Prostate gland (tissue), 2 donors: ENCODE measurements around the gene MICAL3. TPM values are rescaled to one million over a fixed set of nuclear protein-coding genes. Genes with fewer than 3 reads are reported as not detected.

Source experiments
- DNase-seq: peaks from one replicate; pipeline ENCODE4 v3.0.0-alpha.2; 2019; ENCODE audit warnings: low spot score
- H3K27ac ChIP-seq, 2 donors: fragments of 200-600 bp; sonication (generic); 2 replicates each; pipeline ENCODE4 v1.5.1; 2017 to 2019
- H3K27me3 ChIP-seq: fragments of 200-600 bp; sonication (generic); replicated peaks from 2 replicates; pipeline ENCODE4 v1.5.1; 2019; ENCODE audit not compliant: insufficient read depth
- H3K36me3 ChIP-seq, 2 donors: fragments of 200-600 bp; sonication (generic); 1 replicate in 1 of 2; 2 replicates in 1 of 2; pipeline versions ENCODE4 v1.5.1 to v1.8.1; 2017 to 2019
- H3K4me1 ChIP-seq: fragments of 200-600 bp; sonication (generic); replicated peaks from 2 replicates; pipeline ENCODE4 v1.5.1; 2019
- H3K4me3 ChIP-seq, 2 donors: fragments of 200-600 bp; sonication (generic); 2 replicates each; pipeline ENCODE4 v1.5.1; 2017 to 2019
- H3K9me3 ChIP-seq: fragments of 200-600 bp; sonication (generic); 2 replicates; pipeline ENCODE4 v1.5.1; 2017
- POLR2A ChIP-seq: fragments of 450-650 bp; IDR thresholded peaks from one replicate; pipeline ENCODE4 v1.6.1; 2016; ENCODE audit warnings: antibody characterized with exemption, mild to moderate bottlenecking
- POLR2AphosphoS5 ChIP-seq: sonication (generic); formaldehyde crosslinking; IDR thresholded peaks from one replicate; pipeline ENCODE4 v1.6.1; 2017; ENCODE audit warnings: antibody characterized with exemption
- WGBS: methylation state at CpG from one replicate; pipeline ENCODE4 v1.1.5; 2018; 5-methylcytosine and 5-hydroxymethylcytosine counted together
- intact Hi-C: fragments of 100-400 bp; cut with DNase I; formaldehyde crosslinking; loops from one replicate; pipeline ENCODE4 v1.14.2; 2022
- total RNA-seq, 2 donors: library from RNA; depleted of rRNA; stranded (reverse); fragments of >200 nt; gene quantifications; one replicate each; pipeline ENCODE4 v1.1.0, GENCODE V29; 2016
- TF ChIP-seq, protein P1 (sequence below), 4 experiments: fragments of 200-600 bp in 2 of 4; fragments of 450-650 bp in 2 of 4; sonication (generic) in 2 of 4; IDR thresholded peaks; 1 replicate in 3 of 4; 2 replicates in 1 of 4; pipeline ENCODE4 v1.5.1; 2016 to 2019; ENCODE audit warnings: antibody characterized with exemption in 4 of 4, mild to moderate bottlenecking in 2 of 4, moderate library complexity in 2 of 4

The MICAL3 gene
- total RNA-seq, 2 donors from 2014 or later, result 58.6 to 78.7 TPM

DNA sequence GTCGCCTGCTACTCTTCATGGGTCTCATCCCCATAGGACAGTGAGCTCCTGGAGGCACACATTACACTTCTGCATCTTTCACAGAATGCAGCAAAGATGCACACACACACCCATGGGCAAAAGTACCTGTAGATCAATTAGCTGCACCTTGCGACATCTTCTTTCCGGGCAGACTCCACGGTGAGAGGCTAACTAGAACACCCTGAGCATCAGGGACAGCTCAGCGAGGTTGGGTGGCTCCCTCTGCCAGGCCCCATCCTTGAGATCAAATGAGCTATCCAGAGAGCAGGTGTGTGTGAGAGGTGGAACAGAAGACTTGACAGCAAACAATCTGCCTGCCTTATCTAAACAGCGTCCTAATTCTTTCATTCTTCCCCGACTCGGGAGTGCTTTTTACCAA, 154.0 kb downstream of the MICAL3 start:
- DNase-seq, result no peak
- H3K27me3 ChIP-seq, result no peaks in the 10 kb centered on the region
- no peak overlapping the region for H3K4me3 ChIP-seq
- intact Hi-C loops, result no loop called here
- no peak for TF ChIP-seq POLR2AphosphoS5
- no peak for TF ChIP-seq POLR2A
- TF ChIP-seq, protein P1, sequence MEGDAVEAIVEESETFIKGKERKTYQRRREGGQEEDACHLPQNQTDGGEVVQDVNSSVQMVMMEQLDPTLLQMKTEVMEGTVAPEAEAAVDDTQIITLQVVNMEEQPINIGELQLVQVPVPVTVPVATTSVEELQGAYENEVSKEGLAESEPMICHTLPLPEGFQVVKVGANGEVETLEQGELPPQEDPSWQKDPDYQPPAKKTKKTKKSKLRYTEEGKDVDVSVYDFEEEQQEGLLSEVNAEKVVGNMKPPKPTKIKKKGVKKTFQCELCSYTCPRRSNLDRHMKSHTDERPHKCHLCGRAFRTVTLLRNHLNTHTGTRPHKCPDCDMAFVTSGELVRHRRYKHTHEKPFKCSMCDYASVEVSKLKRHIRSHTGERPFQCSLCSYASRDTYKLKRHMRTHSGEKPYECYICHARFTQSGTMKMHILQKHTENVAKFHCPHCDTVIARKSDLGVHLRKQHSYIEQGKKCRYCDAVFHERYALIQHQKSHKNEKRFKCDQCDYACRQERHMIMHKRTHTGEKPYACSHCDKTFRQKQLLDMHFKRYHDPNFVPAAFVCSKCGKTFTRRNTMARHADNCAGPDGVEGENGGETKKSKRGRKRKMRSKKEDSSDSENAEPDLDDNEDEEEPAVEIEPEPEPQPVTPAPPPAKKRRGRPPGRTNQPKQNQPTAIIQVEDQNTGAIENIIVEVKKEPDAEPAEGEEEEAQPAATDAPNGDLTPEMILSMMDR (IDR thresholded peaks at IDR 0.05), result no peak
- no peaks in the 10 kb centered on the region for H3K9me3 ChIP-seq
- H3K27ac ChIP-seq, result no peak overlapping the region
- peaks cover 0 to 4% of the 10 kb centered on the region in 2 donors for H3K36me3 ChIP-seq
- WGBS, result 68% methylated on average over 8 of the region's 8 CpGs
- peaks cover 4% of the 10 kb centered on the region for H3K4me1 ChIP-seq

DNA sequence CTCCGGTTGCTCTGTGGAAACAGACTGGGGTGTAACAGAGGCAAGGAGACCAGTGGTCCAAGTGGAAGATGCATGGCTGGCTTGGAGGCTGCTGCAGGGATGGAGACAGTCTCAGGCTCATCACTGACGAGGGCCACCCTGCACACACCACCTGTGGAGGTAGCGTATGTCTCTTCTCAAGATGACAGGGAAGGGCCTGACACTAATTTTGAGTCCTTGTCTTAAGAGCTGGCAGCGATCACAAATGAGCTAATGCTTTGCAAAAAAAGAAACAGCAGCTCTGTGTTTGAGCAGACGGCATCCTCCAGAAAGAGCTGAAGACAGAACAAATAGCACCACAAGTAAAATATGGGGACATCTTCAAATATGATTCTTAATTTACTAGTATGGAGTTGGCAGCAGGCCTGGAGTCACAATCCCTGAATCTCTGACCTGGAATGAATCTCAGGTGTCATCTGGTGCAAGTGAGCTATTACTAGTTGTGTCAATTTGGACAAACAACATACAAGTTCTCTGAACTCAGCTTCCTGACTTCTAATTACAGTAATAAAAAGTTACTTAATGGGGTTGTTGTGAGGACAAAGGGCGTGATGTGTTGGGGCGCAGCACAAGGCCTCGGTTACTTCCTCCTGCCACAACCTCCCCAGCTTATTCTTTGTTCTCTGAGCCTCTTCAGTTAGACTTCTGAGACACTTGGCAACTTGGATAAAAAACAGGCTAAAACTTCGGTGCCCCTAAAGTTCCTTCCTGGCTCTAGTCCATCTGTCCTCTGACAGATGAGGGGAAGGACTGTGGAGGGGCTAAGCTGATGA, 154.9 kb downstream of the MICAL3 start:
- TF ChIP-seq POLR2AphosphoS5 (no peak), POLR2A (no peak)
- TF ChIP-seq, protein P1 (IDR thresholded peaks at IDR 0.05), result no peak
- Histone ChIP-seq H3K27ac (no peak overlapping the region), H3K4me3 (no peak overlapping the region), H3K4me1 (peaks cover 4% of the 10 kb centered on the region), H3K36me3 (peaks cover 4 to 6% of the 10 kb centered on the region in 2 donors), H3K27me3 (no peaks in the 10 kb centered on the region), H3K9me3 (no peaks in the 10 kb centered on the region)
- 40% methylated on average over 9 of the region's 9 CpGs for WGBS
- intact Hi-C loops, result no loop called here
- DNase-seq, result no peak

DNA sequence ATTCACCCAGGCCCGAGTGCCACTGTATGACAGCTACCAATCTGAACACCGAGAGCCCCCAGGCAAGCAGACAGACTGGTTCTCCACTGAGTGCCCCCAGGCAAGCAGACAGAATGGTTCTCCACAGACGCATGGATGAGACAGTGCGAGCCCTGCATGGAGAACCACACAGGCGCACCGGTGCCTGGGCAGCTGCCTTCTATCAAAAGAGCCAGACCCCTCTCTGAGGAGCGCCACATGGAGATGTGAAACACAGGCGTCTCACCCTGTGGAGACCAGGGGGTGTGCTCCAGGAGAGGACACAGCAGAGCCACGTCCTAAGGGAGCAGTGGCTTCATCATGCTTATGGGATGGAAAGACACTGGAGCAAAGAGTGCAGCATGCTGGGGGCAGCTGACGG, 155.6 kb downstream of the MICAL3 start:
- Histone ChIP-seq H3K36me3 (peaks cover 4 to 10% of the 10 kb centered on the region in 2 donors), H3K27ac (no peak overlapping the region), H3K27me3 (no peaks in the 10 kb centered on the region), H3K9me3 (no peaks in the 10 kb centered on the region), H3K4me3 (no peak overlapping the region), H3K4me1 (peaks cover 4% of the 10 kb centered on the region)
- DNase-seq, result no peak
- intact Hi-C loops, result no loop called here
- TF ChIP-seq, protein P1 (IDR thresholded peaks at IDR 0.05), result no peak
- no peak for TF ChIP-seq POLR2AphosphoS5
- TF ChIP-seq POLR2A, result no peak
- 96% methylated on average over 10 of the region's 10 CpGs for WGBS

DNA sequence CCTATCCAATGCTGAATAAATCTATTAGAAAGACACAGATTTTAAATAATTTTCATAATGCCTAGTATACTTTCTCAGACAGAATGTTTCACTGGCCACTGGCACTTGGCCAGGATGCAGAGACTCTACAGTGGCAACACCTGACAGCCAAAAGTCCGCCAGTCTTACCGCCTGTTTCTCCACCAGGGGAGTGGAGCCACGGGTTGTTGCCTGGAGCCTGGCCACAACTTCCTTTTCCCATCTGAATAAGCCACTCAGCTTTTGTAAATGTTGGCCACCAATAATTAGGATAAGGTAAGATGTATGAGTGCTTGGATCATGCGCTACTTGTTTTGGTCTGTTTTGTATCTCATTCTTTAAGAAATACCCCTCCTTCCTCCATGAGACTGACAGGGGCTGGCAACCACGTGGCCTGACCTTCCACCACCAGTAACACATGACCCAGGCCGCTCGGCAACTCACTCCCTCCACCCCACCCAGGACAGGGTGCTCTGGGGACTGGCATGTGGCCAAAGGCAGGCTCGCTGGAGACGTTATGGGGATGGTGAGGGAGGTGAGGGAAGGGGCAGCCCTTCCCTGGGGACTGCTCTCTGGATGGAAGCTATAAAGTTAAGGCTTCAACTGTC, 157.1 kb downstream of the MICAL3 start:
- DNase-seq, result no peak
- H3K27me3 ChIP-seq, result no peaks in the 10 kb centered on the region
- peaks cover 4% of the 10 kb centered on the region for H3K4me1 ChIP-seq
- TF ChIP-seq POLR2A, result no peak
- TF ChIP-seq, protein P1 (IDR thresholded peaks at IDR 0.05), result no peak
- TF ChIP-seq POLR2AphosphoS5, result no peak
- 48% methylated on average over 9 of the region's 9 CpGs for WGBS
- H3K9me3 ChIP-seq, result no peaks in the 10 kb centered on the region
- H3K36me3 ChIP-seq, result peaks cover 0 to 10% of the 10 kb centered on the region in 2 donors
- H3K4me3 ChIP-seq, result no peak overlapping the region
- H3K27ac ChIP-seq, result no peak overlapping the region
- intact Hi-C loops, result no loop called here

DNA sequence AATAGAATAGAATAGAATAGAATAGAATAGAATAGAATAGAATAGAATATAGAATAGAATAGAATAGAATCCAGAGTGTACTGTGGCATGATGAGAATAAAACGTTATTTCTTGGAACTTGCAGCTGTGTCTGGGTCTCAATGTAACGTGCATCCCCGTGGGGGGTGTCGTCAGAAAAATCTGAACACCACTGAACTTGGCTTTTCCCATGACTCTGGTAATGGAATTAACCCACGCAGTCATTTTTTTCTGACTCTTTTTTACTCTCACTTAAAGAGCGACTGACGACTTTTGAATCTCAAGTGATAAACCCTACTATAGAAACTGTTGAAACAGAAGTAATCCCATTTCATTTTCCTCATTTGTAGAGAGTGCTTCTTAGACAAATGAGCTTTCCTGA, 157.7 kb downstream of the MICAL3 start:
- H3K27ac ChIP-seq, result no peak overlapping the region

More for the DNA sequence above, 157.7 kb downstream of the MICAL3 start:
- intact Hi-C loops, result no loop called here
- no peaks in the 10 kb centered on the region for H3K9me3 ChIP-seq
- H3K4me3 ChIP-seq, result no peak overlapping the region
- DNase-seq, result no peak
- peaks cover 0 to 10% of the 10 kb centered on the region in 2 donors for H3K36me3 ChIP-seq
- TF ChIP-seq POLR2AphosphoS5, result no peak
- no peak for TF ChIP-seq POLR2A
- TF ChIP-seq, protein P1 (IDR thresholded peaks at IDR 0.05), result no peak
- WGBS, result 86% methylated on average over 7 of the region's 7 CpGs
- no peaks in the 10 kb centered on the region for H3K27me3 ChIP-seq
- H3K4me1 ChIP-seq, result peaks cover 4% of the 10 kb centered on the region
